ENCODE data around the gene VPS37B. TPM values are rescaled to one million over a fixed set of nuclear protein-coding genes. Genes with fewer than 3 reads are reported as not detected.
"Not testable (repeated sequence)": the region's sequence is repeated elsewhere in the genome, so short reads cannot be mapped to it uniquely, and the experiment has no call there.

VPS37B gene
- polyA plus RNA-seq, 3 donors from 2014 or later: 39.5 to 70.1 (median 43.6) TPM

DNA sequence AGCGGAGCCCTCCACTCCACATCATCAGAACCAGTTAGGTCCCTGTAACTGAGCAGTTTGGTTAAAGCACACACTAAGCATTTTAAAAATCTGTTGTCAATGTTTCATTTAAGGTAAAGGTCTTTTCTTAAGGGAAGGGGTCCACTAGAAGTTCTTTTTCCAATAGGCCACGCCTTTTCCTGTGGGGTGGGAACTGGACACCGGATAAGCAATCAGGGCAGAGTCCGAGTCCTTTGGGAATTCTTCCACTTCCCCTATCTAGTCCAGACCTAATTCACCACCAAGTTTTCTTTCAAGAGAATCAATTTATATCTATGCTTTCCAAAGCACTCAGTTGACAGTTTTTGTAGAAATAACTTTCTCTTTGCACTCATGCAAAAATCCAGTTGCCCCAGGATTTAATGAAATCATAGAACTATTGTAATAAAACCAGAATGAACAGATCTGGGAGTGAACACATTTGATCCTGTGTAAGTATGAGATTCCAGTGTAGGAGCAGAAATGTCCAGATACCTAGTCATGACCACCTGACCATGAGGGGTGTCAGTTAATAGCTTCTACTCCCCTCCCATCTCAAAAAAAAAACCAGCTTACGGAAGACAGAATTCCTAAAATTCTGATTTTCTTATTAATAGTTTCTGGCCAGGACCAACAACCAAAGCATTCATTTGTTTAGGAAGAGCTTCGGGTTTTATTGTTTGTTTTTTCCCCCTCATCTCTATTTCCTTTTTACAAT, 11.7 kb downstream of the VPS37B start:
- no peak for DNase-seq
- Mint-ChIP-seq H3K27ac (peak overlapping the region; percentile 6 to 86 (median 68)), H3K4me1 (peaks cover 94 to 98% of the 10 kb centered on the region in 2 donors), H3K36me3 (no peaks in the 10 kb centered on the region), H3K9me3 (no peaks in the 10 kb centered on the region), H3K4me3 (peak overlapping the region in 3 of 5 donors; percentile 17 to 67 (median 61)), H3K27me3 (ENCODE audit: low read depth in 3 of 3) (peaks cover 3 to 16% (median 11%) of the 10 kb centered on the region in 3 donors)

DNA sequence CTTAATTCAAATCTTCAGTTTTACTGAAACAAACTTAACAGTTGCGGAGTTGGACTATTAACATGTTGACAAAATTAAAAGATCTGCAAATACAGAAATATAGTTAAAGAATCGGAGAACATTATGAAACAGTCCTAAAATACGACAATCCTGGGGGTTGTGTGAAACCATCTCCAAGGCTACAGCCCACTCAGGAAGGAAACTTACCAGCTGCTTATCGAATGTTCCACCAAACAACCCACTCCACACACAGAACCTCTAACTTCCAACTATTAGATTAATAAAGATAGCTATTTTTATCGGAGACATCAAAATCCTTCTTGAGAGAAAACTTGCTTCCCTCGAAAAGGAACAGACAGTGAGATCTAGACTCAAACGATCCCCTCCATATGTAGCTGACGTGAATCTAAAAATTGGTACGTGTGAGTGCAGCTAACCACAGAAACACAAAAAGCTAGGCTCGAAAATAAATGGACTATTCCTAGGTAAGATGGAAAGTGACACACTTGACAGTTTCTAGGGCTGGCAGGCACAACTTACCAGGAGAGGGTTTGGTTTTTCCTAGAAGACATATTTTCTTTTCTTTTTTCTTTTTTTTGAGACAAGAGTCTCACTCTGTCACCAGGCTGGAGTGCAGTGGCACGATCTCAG, 12.9 kb downstream of the VPS37B start:
- DNase-seq: no peak
- Mint-ChIP-seq H3K4me1 (peaks cover 94 to 98% of the 10 kb centered on the region in 2 donors), H3K27me3 (ENCODE audit: low read depth in 3 of 3) (peaks cover 5 to 19% (median 8%) of the 10 kb centered on the region in 3 donors), H3K36me3 (no peaks in the 10 kb centered on the region), H3K9me3 (no peaks in the 10 kb centered on the region), H3K27ac (peak overlapping the region; percentile 38 to 89 (median 80)), H3K4me3 (peak overlapping the region; percentile 58 to 74 (median 65))

DNA sequence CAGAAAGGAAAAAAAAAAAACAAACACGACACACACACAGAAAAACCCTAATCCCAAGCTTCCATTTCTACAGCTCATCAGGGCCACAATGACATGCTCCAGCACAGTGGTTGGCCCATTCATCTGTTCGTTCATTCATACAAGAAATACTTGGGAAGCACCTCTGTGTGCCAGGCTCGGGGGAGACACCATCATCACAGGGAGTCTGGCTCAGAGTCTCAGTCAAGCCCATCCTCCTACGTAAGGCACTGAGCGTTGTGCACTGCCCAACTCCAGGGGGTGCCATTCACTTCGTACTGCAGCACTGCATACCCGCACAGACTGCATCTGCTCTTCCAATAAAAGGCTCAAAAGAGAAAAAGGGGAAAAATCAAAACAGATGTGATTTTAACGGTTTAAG, 15.3 kb downstream of the VPS37B start:
- peak overlapping the region; percentile 61 to 92 (median 84) for H3K27ac Mint-ChIP-seq

DNA sequence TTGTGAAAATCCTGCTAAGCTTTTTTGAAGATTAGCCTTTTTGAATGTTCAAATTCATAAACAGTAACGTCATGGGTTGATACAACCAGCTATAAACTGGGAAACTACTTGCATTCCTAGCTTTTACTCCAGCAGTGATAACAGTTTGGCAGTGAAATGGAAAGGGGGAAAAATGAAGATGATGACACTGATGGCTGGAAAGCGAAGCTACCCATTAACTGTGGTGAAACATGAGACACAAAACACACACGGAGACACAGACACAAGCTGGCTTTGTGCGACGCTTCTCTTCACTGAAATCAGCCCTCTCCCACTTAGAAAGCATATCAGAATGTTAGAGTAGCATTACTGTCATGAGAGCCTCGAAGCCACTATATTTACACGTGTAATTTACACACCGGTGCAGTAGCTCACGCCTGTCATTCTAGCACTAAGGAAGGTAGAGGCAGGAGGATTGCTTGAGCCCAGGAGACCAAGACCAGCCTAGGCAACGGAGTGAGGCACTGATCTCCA, 15.7 kb downstream of the VPS37B start:
- H3K27ac Mint-ChIP-seq: peak overlapping the region; percentile 61 to 92 (median 84)
- no peaks in the 10 kb centered on the region for H3K36me3 Mint-ChIP-seq
- no peak for DNase-seq
- H3K4me3 Mint-ChIP-seq: peak overlapping the region; percentile 15 to 60 (median 51)
- no peaks in the 10 kb centered on the region for H3K9me3 Mint-ChIP-seq
- H3K27me3 Mint-ChIP-seq (ENCODE audit: low read depth in 3 of 3): peaks cover 6 to 19% (median 8%) of the 10 kb centered on the region in 3 donors
- peaks cover 98 to 100% of the 10 kb centered on the region in 2 donors for H3K4me1 Mint-ChIP-seq

More for the DNA sequence above, 15.3 kb downstream of the VPS37B start:
- DNase-seq: no peak
- Mint-ChIP-seq H3K27me3 (ENCODE audit: low read depth in 3 of 3) (peaks cover 6 to 19% (median 8%) of the 10 kb centered on the region in 3 donors), H3K4me1 (peaks cover 94 to 98% of the 10 kb centered on the region in 2 donors), H3K9me3 (no peaks in the 10 kb centered on the region), H3K4me3 (peak overlapping the region; percentile 30 to 60 (median 52)), H3K36me3 (no peaks in the 10 kb centered on the region)

DNA sequence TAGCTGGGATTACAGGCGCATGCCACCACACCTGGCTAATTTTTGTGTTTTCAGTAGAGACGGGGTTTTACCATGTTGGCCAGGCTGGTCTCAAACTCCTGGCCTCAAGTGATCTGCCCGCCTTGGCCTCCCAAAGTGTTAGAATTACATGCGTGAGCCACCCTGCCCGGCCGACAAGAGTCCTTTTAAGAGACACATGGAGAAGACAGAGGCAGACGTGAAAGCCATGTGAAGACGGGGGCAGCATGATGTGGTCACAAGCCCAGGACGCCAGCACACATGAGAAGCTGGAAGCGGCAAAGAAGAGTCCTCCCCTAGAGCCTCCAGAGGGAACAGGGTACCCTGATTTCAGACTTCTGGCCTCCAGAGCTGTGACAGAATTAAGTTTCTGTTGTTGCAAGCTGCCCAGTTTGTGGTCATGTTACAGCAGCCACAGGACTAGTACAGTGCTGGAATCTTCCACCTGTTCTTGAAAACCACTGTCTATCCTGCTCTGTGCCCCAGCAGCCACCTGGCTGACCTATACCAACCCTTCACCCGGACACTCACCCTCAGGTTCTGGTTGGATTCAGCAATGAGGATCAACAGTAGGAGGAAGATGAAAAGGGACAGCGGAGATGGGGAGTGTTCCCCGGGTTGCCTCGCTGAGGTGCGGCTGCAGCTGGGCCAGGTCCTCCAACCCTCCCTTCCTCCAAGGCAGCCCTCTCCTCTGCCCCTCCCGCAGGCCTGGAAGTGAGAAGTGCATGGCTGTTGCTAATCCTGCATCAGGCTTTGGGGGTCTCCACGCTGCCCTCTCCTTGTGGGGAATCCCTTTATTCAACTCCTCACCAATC, 16.9 kb downstream of the VPS37B start:
- DNase-seq: no peak
- Mint-ChIP-seq H3K4me3 (peak overlapping the region; percentile 53 to 82 (median 72)), H3K4me1 (peaks cover 96 to 98% of the 10 kb centered on the region in 2 donors), H3K27ac (peak overlapping the region; percentile 74 to 92 (median 82)), H3K36me3 (no peaks in the 10 kb centered on the region), H3K9me3 (no peaks in the 10 kb centered on the region), H3K27me3 (ENCODE audit: low read depth in 3 of 3) (peaks cover 6 to 24% (median 8%) of the 10 kb centered on the region in 3 donors)

DNA sequence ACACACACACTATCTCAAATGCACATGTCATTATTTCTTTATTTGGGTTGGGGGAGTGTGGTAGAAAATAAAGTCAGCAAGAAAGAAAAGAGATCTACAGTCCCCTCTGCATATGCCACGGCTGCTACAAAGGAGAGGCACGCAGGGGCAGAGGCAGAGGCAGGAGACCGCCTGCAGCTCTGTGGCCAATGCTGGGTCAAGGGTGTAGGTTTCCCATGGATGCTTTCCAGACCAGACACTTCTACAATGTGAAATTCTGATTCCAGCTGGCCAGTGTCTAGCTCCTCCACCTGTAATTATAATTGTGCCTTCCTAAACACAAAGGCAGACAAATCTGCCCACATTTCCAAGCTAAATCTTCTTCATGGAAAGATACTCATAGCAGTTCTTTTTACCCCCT, 19.2 kb downstream of the VPS37B start:
- H3K27ac Mint-ChIP-seq: peak overlapping the region; percentile 30 to 94 (median 67)
- H3K27me3 Mint-ChIP-seq (ENCODE audit: low read depth in 3 of 3): peaks cover 6 to 29% (median 11%) of the 10 kb centered on the region in 3 donors
- no peaks in the 10 kb centered on the region for H3K9me3 Mint-ChIP-seq
- peaks cover 96 to 98% of the 10 kb centered on the region in 2 donors for H3K4me1 Mint-ChIP-seq
- no peak for DNase-seq
- H3K4me3 Mint-ChIP-seq: peak overlapping the region in 4 of 5 donors; percentile 3 to 71 (median 13)
- H3K36me3 Mint-ChIP-seq: no peaks in the 10 kb centered on the region

DNA sequence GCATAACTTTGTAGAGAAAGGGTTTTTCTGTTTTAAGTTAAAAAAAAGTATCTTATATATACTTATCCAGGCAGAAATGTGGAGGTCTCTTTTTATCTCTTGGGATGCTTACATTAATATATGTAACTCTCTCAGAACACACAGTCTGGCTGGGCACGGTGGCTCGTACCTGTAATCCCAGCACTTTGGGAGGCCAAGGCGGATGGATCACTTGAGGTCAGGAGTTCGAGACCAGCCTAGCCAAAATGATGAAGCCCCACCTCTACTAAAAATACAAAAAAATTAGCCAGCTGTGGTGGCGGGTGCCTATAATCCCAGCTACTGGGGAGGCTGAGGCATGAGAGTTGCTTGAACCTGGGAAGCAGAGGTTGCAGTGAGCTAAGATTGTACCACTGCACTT, 19.6 kb downstream of the VPS37B start:
- not testable (repeated sequence) for DNase-seq

DNA sequence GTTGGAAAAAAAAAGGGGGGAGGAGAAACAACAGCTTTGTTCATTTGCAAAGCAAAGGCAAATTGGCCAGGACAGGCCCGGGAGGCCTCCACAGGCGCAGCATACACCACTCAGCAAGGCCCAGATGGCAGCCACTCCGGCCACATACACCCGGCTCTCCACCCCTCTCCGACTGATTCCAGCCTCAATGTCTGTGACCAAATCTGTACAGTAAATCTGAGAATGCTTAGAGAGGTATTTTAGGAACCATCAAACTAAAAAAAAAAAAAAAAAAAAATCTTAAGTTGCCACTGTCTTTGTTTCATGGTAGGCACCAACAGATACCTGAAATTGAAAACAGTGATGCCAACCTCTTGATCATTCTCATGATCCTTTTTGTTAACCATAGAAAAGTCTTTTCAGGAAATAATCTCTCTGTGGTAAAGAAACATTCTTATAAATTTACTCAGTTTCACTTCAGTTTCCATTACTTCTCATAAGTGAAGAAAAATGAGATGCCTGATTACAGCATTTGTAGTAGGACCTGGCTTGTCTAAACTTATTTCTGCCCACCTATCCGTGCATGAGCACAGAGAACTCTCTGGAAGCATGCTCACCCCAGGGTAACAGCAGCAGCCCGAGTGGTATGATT, 20.2 kb downstream of the VPS37B start:
- Mint-ChIP-seq H3K27ac (peak overlapping the region; percentile 42 to 84 (median 64)), H3K4me1 (peaks cover 96 to 98% of the 10 kb centered on the region in 2 donors), H3K36me3 (peaks cover 0 to 2% (median 0%) of the 10 kb centered on the region in 3 donors), H3K9me3 (no peaks in the 10 kb centered on the region), H3K27me3 (ENCODE audit: low read depth in 3 of 3) (peaks cover 6 to 24% (median 11%) of the 10 kb centered on the region in 3 donors), H3K4me3 (peak overlapping the region; percentile 10 to 71 (median 59))
- no peak for DNase-seq

More for the DNA sequence above, 19.6 kb downstream of the VPS37B start:
- peaks cover 96 to 98% of the 10 kb centered on the region in 2 donors for H3K4me1 Mint-ChIP-seq
- not testable (repeated sequence) for H3K36me3 Mint-ChIP-seq, H3K9me3 Mint-ChIP-seq
- peaks cover 6 to 29% (median 11%) of the 10 kb centered on the region in 3 donors for H3K27me3 Mint-ChIP-seq (ENCODE audit: low read depth in 3 of 3)
- H3K4me3 Mint-ChIP-seq: peak overlapping the region; percentile 19 to 71 (median 59)
- peak overlapping the region; percentile 45 to 94 (median 68) for H3K27ac Mint-ChIP-seq

DNA sequence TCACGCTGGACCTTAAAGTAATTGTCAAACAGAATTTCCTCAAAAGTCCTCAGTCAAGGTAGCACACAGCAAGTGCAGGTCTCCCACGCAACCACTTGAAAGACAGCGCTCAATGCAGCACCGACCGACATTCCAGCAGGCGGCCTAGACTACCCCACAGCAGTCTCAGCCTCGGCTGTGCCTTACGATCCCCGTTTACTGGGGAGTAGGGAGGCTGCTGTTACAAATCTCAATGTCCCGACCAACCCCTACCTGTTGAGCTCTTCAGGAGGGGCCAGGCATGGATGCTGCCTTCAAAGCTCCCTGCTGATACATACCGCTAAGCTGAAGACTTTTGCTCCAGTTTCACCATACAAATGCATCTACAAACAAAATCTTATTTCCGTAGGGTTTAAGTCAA, 21.8 kb downstream of the VPS37B start:
- peaks cover 8 to 26% (median 9%) of the 10 kb centered on the region in 3 donors for H3K27me3 Mint-ChIP-seq (ENCODE audit: low read depth in 3 of 3)
- H3K4me1 Mint-ChIP-seq: peaks cover 96 to 98% of the 10 kb centered on the region in 2 donors
- no peak for DNase-seq
- H3K9me3 Mint-ChIP-seq: no peaks in the 10 kb centered on the region
- H3K27ac Mint-ChIP-seq: peak overlapping the region in 5 of 6 donors; percentile 35 to 97 (median 96)
- peaks cover under 1 to 14% (median 3%) of the 10 kb centered on the region in 3 donors for H3K36me3 Mint-ChIP-seq
- H3K4me3 Mint-ChIP-seq: peak overlapping the region; percentile 24 to 99 (median 44)

DNA sequence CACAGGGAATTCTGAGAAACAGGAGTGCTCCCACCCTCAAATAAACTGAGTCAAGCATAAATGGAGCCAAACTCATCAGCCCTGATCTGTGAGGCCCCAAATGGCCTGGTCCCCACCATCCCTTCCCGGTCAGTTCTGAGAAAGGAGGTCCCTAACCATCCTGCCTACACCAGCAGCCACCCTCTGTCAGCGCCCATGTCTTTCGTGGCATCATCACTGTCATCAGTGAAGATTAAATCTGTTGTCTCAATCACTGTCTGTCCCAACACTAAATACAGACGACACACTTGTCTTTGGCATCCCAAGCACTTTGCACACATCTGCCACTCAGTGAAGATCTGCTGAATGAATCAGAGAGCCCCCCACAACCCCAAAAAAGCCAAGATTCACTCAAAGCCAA, 22.4 kb downstream of the VPS37B start:
- H3K27me3 Mint-ChIP-seq (ENCODE audit: low read depth in 3 of 3): peaks cover 8 to 29% (median 9%) of the 10 kb centered on the region in 3 donors
- H3K4me3 Mint-ChIP-seq: peak overlapping the region; percentile 24 to 99 (median 83)
- H3K9me3 Mint-ChIP-seq: no peaks in the 10 kb centered on the region
- no peak for DNase-seq
- H3K4me1 Mint-ChIP-seq: peaks cover 96 to 98% of the 10 kb centered on the region in 2 donors
- H3K36me3 Mint-ChIP-seq: peaks cover 6 to 19% (median 9%) of the 10 kb centered on the region in 3 donors
- H3K27ac Mint-ChIP-seq: peak overlapping the region; percentile 35 to 97 (median 94)

DNA sequence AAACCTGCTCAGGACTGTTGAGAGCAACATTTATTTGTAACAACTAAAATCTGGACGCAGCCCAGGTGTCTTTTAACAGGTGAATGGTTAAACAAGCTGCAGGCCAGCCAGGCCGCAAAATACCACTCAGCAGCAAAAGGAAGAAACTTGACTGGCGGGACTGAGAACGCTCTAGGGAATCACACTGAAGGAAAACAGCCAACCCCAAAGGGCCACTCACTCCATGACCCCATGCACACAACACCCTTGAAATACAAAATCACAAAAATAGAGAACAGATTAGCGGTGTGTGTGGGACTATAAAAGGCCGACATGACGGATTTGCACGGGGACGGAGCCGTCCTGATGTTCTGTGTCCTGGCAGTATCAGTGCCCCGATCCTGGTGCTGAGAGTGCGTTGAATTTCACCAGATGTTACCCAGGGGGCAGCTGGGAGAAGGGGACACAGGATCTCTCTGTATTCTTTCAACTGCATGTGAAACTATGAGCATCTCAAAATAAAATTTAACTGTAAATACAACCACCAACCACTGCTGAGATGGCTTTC, 23.0 kb downstream of the VPS37B start:
- Mint-ChIP-seq H3K9me3 (no peaks in the 10 kb centered on the region), H3K27ac (peak overlapping the region; percentile 87 to 97 (median 96)), H3K27me3 (ENCODE audit: low read depth in 3 of 3) (peaks cover 7 to 26% (median 9%) of the 10 kb centered on the region in 3 donors), H3K4me1 (peaks cover 91 to 94% of the 10 kb centered on the region in 2 donors), H3K36me3 (peaks cover 6 to 21% (median 9%) of the 10 kb centered on the region in 3 donors), H3K4me3 (peak overlapping the region; percentile 83 to 99 (median 86))
- DNase-seq: no peak
